Body of pancreas (tissue), 4 donors: ENCODE measurements around the gene MT1B. TPM values are rescaled to one million over a fixed set of nuclear protein-coding genes. Genes with fewer than 3 reads are reported as not detected.
"Not testable (repeated sequence)": the region's sequence is repeated elsewhere in the genome, so short reads cannot be mapped to it uniquely, and the experiment has no call there.

Experiments
- ATAC-seq: fragments of 150-250 bp; one replicate; pipeline ENCODE4 v1.9.1; 2016
- DNase-seq, 4 donors: peaks; one replicate each; pipeline ENCODE4 v3.0.0-alpha.2; 2019
- H3K27ac ChIP-seq, 4 donors: fragments of 200-600 bp; sonication (generic); 1 replicate in 3 of 4; 2 replicates in 1 of 4; pipeline versions ENCODE4 v1.5.1 to v1.6.1; 2016 to 2019; ENCODE audit warnings: mild to moderate bottlenecking in 1 of 4, mixed read lengths in 1 of 4, moderate library complexity in 1 of 4
- H3K27me3 ChIP-seq, 2 donors: fragments of 200-600 bp; sonication (generic); one replicate each; pipeline ENCODE4 v1.6.0; 2016; ENCODE audit warnings: mild to moderate bottlenecking in 1 of 2
- H3K36me3 ChIP-seq, 2 donors: fragments of 200-600 bp; sonication (generic); replicated peaks in 1 of 2; 2 replicates each; pipeline ENCODE4 v1.5.1; 2016; ENCODE audit warnings: low read depth in 2 of 2; ENCODE audit not compliant: insufficient read depth in 1 of 2
- H3K4me1 ChIP-seq: fragments of 200-600 bp; sonication (generic); one replicate; pipeline ENCODE4 v1.6.0; 2016
- H3K4me3 ChIP-seq, 2 donors: fragments of 200-600 bp; sonication (generic); 1 replicate in 1 of 2; 2 replicates in 1 of 2; pipeline ENCODE4 v1.5.1; 2016 to 2019
- H3K9me3 ChIP-seq, 3 donors: fragments of 200-600 bp; sonication (generic); 1 replicate in 2 of 3; 2 replicates in 1 of 3; pipeline ENCODE4 v1.5.1; 2016
- POLR2A ChIP-seq, 3 donors: fragments of 450-650 bp; IDR thresholded peaks; one replicate each; pipeline ENCODE4 v1.6.1; 2016; ENCODE audit warnings: antibody characterized with exemption in 3 of 3, mild to moderate bottlenecking in 2 of 3
- WGBS, 2 donors: methylation state at CpG; one replicate each; pipeline ENCODE4 v1.1.5; 2017; 5-methylcytosine and 5-hydroxymethylcytosine counted together
- intact Hi-C: fragments of 100-400 bp; cut with DNase I; formaldehyde crosslinking; loops from one replicate; pipeline ENCODE4 v1.15.1; 2023
- total RNA-seq, 2 donors: library from RNA; depleted of rRNA; stranded (reverse); fragments of >200 nt; gene quantifications; one replicate each; pipeline ENCODE4 v1.1.0, GENCODE V29; 2016
- TF ChIP-seq, protein P1 (sequence below), 7 experiments: fragments of 450-650 bp in 4 of 7; fragments of 200-600 bp in 3 of 7; sonication (generic) in 3 of 7; IDR thresholded peaks; one replicate each; pipeline ENCODE4 v1.5.1; 2016 to 2019; ENCODE audit warnings: antibody characterized with exemption in 7 of 7

Gene MT1B
- total RNA-seq, 2 donors from 2014 or later = not detected

DNA sequence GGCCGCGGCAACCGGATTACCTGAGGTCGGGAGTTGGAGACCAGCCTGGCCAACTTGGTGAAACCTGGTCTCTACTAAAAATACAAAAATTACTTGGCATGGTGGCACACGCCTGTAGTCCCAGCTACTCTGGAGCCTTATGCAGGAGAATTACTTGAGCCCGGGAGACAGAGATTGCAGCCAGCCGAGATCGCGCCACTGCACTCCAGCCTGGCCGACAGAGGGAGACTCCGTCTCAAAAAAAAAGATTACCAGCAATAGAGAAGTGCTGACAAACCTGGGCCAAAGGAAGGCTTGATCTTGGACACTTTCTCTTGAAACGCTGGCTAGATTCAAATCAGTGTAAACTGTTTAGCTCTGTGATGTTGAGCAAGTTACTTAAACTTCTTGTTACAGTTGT, 22.2 kb downstream of the MT1B start:
- Histone ChIP-seq H3K4me3 (no peak overlapping the region), H3K27me3 (no peaks in the 10 kb centered on the region), H3K36me3 (no peaks in the 10 kb centered on the region), H3K9me3 (no peaks in the 10 kb centered on the region), H3K4me1 (peaks cover 42% of the 10 kb centered on the region), H3K27ac (no peak overlapping the region)
- ATAC-seq (peak; percentile 69), DNase-seq (peak; percentile 57 to 68 (median 62))
- 28 to 40% methylated on average over 12 of the region's 12 CpGs for WGBS, 2 donors
- intact Hi-C loops = no loop called here
- TF ChIP-seq, protein P1, sequence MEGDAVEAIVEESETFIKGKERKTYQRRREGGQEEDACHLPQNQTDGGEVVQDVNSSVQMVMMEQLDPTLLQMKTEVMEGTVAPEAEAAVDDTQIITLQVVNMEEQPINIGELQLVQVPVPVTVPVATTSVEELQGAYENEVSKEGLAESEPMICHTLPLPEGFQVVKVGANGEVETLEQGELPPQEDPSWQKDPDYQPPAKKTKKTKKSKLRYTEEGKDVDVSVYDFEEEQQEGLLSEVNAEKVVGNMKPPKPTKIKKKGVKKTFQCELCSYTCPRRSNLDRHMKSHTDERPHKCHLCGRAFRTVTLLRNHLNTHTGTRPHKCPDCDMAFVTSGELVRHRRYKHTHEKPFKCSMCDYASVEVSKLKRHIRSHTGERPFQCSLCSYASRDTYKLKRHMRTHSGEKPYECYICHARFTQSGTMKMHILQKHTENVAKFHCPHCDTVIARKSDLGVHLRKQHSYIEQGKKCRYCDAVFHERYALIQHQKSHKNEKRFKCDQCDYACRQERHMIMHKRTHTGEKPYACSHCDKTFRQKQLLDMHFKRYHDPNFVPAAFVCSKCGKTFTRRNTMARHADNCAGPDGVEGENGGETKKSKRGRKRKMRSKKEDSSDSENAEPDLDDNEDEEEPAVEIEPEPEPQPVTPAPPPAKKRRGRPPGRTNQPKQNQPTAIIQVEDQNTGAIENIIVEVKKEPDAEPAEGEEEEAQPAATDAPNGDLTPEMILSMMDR (IDR thresholded peaks at IDR 0.05) = peak; percentile 64 to 87 (median 80)
- no peak for TF ChIP-seq POLR2A (IDR thresholded peaks at IDR 0.05)

DNA sequence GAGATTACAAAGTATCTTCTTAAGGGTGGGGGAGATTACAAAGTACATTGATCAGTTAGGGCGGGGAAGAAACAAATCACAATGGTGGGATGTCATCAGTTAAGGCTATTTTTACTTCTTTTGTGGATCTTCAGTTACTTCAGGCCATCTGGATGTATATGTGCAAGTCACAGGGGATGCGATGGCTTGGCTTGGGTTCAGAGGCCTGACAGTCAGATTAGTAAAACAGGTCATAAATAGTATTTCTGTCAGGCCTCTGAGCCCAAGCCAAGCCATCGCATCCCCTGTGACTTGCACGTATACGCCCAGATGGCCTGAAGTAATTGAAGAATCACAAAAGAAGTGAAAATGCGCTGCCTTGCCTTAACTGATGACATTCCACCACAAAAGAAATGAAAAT, 22.9 kb downstream of the MT1B start:
- H3K36me3 ChIP-seq, H3K9me3 ChIP-seq, intact Hi-C loops, DNase-seq, H3K27me3 ChIP-seq, ATAC-seq, H3K27ac ChIP-seq, H3K4me3 ChIP-seq: not testable (repeated sequence)
- 83 to 86% methylated on average over 6 of the region's 6 CpGs for WGBS, 2 donors
- peaks cover 41% of the 10 kb centered on the region for H3K4me1 ChIP-seq

DNA sequence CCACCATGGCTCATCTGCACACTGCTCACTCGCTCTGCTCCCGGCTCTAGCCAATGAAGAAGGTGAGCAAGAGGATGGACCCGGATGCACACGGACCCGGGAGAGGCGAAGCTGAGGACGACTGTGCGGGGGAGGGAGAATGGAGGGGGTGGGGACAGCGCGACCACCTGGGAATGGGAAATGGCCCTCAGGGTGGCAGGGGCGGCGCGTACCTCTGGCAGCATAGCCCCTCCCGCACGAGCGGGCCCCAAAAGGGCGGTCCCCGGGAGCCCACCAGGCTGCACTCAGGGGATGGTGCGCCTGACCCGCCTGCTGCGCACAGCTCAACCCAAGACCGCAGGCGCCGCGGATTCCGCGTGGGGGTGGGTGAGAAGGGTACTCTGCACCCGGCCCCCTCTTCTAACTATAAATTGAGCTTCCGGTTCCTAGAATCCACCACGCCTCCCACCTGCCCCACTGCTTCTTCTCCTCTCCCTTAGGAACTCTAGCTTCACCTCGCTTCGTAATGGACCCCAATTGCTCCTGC, 24.1 kb downstream of the MT1B start:
- no peak for TF ChIP-seq POLR2A (IDR thresholded peaks at IDR 0.05)
- TF ChIP-seq, protein P1 (IDR thresholded peaks at IDR 0.05) = no peak
- ATAC-seq = no peak
- intact Hi-C loops = no loop called here
- 36 to 67% methylated on average over 21 to 23 of the region's 32 CpGs for WGBS, 2 donors
- Histone ChIP-seq H3K4me1 (peaks cover 40% of the 10 kb centered on the region), H3K9me3 (no peaks in the 10 kb centered on the region), H3K27ac (no peak overlapping the region), H3K27me3 (no peaks in the 10 kb centered on the region), H3K36me3 (no peaks in the 10 kb centered on the region), H3K4me3 (no peak overlapping the region)
- DNase-seq = no peak

DNA sequence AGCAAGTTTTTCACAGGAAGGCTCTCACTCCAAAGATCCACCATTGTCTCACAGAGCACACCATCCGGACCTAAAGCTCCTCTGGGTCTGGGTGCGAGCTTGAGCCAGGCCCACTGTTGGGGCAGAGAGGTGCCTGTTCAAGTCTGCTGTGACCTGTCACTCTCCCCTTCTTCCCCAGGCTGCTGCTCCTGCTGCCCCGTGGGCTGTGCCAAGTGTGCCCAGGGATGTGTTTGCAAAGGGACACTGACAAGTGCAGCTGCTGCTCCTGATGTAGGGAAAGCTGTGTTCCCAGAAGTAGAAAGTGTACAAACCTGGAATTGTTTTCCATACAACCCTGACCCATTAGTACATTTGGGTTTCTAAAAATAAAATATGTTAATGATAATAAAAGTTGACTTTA, 25.8 kb downstream of the MT1B start:
- no peaks in the 10 kb centered on the region for H3K27me3 ChIP-seq
- intact Hi-C loops = no loop called here
- peak; percentile 69 to 87 (median 83) for DNase-seq

GRCh38 chr16:56679078-56679730, 27.5 kb downstream of the MT1B start:
- H3K27me3 ChIP-seq = no peaks in the 10 kb centered on the region
- H3K27ac ChIP-seq = peak overlapping the region in 1 of 4 donors; percentile 41
- H3K9me3 ChIP-seq = no peaks in the 10 kb centered on the region
- no peak for ATAC-seq
- H3K4me3 ChIP-seq = no peak overlapping the region
- TF ChIP-seq POLR2A (IDR thresholded peaks at IDR 0.05) = no peak
- TF ChIP-seq, protein P1 (IDR thresholded peaks at IDR 0.05) = no peak
- WGBS, 2 donors = 63 to 74% methylated on average over 3 of the region's 3 CpGs
- DNase-seq = peak in 1 of 4 donors; percentile 4
- peaks cover 56% of the 10 kb centered on the region for H3K4me1 ChIP-seq
- intact Hi-C loops = no loop called here
- no peaks in the 10 kb centered on the region for H3K36me3 ChIP-seq

More for the DNA sequence above, 25.8 kb downstream of the MT1B start:
- ATAC-seq = peak; percentile 22
- TF ChIP-seq POLR2A (IDR thresholded peaks at IDR 0.05) = no peak
- TF ChIP-seq, protein P1 (IDR thresholded peaks at IDR 0.05) = no peak
- H3K36me3 ChIP-seq = no peaks in the 10 kb centered on the region
- H3K4me1 ChIP-seq = peaks cover 46% of the 10 kb centered on the region
- WGBS, 2 donors = 42 to 50% methylated on average over 1 to 3 of the region's 3 CpGs
- no peak overlapping the region for H3K4me3 ChIP-seq
- H3K27ac ChIP-seq = peak overlapping the region; percentile 36 to 67 (median 53)
- H3K9me3 ChIP-seq = no peaks in the 10 kb centered on the region
